ENCODE results near the gene MAP3K5. TPM values are rescaled to one million over a fixed set of nuclear protein-coding genes. Genes with fewer than 3 reads are reported as not detected.

MAP3K5 gene
- total and polyA plus RNA-seq, 2 of the 8 experiments (the other 6 are each of a cell fraction or from before 2014, with no cell fraction given) = 0.63 to 2.6 TPM

DNA sequence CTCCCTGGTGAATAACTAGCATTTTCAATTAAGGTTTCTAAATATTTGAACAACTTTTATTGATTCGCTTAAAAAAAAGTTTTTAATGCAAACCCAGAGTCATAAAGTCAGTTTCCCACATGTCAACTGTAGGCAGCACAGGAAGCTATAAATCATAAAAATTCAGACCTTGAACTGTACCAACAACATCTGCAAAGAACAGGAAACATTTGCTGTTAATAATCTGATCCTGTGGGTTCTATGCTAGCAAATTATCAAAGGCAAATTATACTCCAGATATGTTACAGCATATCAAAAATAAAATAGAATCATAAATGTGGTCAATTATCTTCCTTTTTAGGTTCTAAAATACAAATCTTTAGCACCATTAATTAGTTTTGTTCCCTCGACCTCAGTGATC, 225.4 kb downstream of the MAP3K5 start:
- H2BK20ac ChIP-seq (ENCODE audit: low read length) = no peak overlapping the region
- H3K23me2 ChIP-seq (ENCODE audit: low read depth, low read length) = no peaks in the 10 kb centered on the region
- no peak overlapping the region for H3K4me2 ChIP-seq (ENCODE audit: insufficient read depth in 1 of 2, low read depth in 2 of 2, low read length in 2 of 2)
- no peaks in the 10 kb centered on the region for H3K27me3 ChIP-seq (replicated peaks in 1 of 4; ENCODE audit: control insufficient read depth in 3 of 4, extremely low read depth in 1 of 4, insufficient read depth in 3 of 4, low read length in 3 of 4)
- H3K4me3 ChIP-seq (ENCODE audit: extremely low read depth in 1 of 4, insufficient read depth in 2 of 4, low read depth in 3 of 4, low read length in 4 of 4) = no peak overlapping the region
- H2BK5ac ChIP-seq (ENCODE audit: low read depth, low read length) = no peak overlapping the region
- H3K79me1 ChIP-seq (ENCODE audit: low read depth, low read length) = no peaks in the 10 kb centered on the region
- no peaks in the 10 kb centered on the region for H3K4me1 ChIP-seq (replicated peaks in 1 of 4; ENCODE audit: control insufficient read depth in 3 of 4, insufficient read depth in 4 of 4, low read length in 3 of 4)
- H4K20me1 ChIP-seq (replicated peaks in 1 of 2; ENCODE audit: control insufficient read depth in 1 of 2, insufficient read depth in 2 of 2, low read length in 2 of 2) = no peaks in the 10 kb centered on the region
- H2BK12ac ChIP-seq (ENCODE audit: low read depth, low read length) = no peak overlapping the region
- H3K14ac ChIP-seq (ENCODE audit: insufficient read length) = no peak overlapping the region
- H4K5ac ChIP-seq (ENCODE audit: insufficient read length, low read depth, low read length) = no peak overlapping the region
- 91% methylated on average over 2 of the region's 2 CpGs; no CpG with 5 or more reads in 1 of the 2 experiments for WGBS, 2 experiments (ENCODE audit: extremely low coverage in 1 of 2, insufficient coverage in 1 of 2, insufficient read length in 1 of 2, insufficient replicate concordance in 2 of 2, low coverage in 1 of 2, low lambda C conversion rate in 2 of 2, missing lambda C conversion rate in 1 of 2)
- CTCF ChIA-PET (ENCODE audit: partially characterized antibody) = interaction anchor here (1.1 to 2.4 kb wide), 4 partner anchors 15 to 250 kb away, joined by 3 to 7 read pairs (median 4); no protein-coding TSS in a partner anchor
- FAIRE-seq = no peak
- peaks cover 0 to 3% (median 0%) of the 10 kb centered on the region in 4 experiments; a peak in 1 of 8 replicates for H3K36me3 ChIP-seq (ENCODE audit: control insufficient read depth in 2 of 4, insufficient read depth in 4 of 4, low read length in 3 of 4)
- no peaks in the 10 kb centered on the region for H3K9me3 ChIP-seq (ENCODE audit: insufficient read depth in 2 of 2, low read depth in 1 of 2, low read length in 1 of 2)
- no peak overlapping the region for H3K4ac ChIP-seq (replicated peaks; ENCODE audit: insufficient read length, low read depth, low read length)
- H3K9ac ChIP-seq (replicated peaks in 1 of 4; ENCODE audit: extremely low read depth in 1 of 4, low read depth in 3 of 4, low read length in 3 of 4) = no peak overlapping the region
- H3K79me2 ChIP-seq (ENCODE audit: control insufficient read depth in 1 of 2, insufficient read depth in 2 of 2, low read length in 2 of 2) = no peaks in the 10 kb centered on the region
- no peak overlapping the region for H2BK15ac ChIP-seq (ENCODE audit: low read length)
- H3K27ac ChIP-seq (ENCODE audit: low read depth, low read length) = no peak overlapping the region
- no peak overlapping the region for H3K56ac ChIP-seq (replicated peaks; ENCODE audit: insufficient read length, low read depth, low read length)
- no peak overlapping the region for H3K18ac ChIP-seq (ENCODE audit: extremely low read depth, low read length)
- DNase-seq (ENCODE audit: low read depth in 1 of 2, low spot score in 2 of 2) = no peak
- no peak overlapping the region for H2BK120ac ChIP-seq (replicated peaks; ENCODE audit: low read depth, low read length)
- H2AFZ ChIP-seq (ENCODE audit: low read length) = no peak overlapping the region
- no peak overlapping the region for H4K8ac ChIP-seq (ENCODE audit: extremely low read depth, insufficient read depth, low read length)
- POLR2A ChIA-PET (ENCODE audit: partially characterized antibody) = no interaction called here
- no peak overlapping the region for H2AK5ac ChIP-seq (ENCODE audit: low read depth, low read length)
- no peak overlapping the region for H4K91ac ChIP-seq (replicated peaks; ENCODE audit: insufficient read length, low read length)
- H3K23ac ChIP-seq (ENCODE audit: insufficient read length) = no peak overlapping the region
- TF ChIP-seq EZH2 (IDR thresholded peaks at IDR 0.05; ENCODE audit: low read depth, low read length, severe bottlenecking) (no peak), GABPA (IDR thresholded peaks at IDR 0.05; ENCODE audit: borderline replicate concordance, insufficient read depth, low read length) (no peak), KDM4A (IDR thresholded peaks at IDR 0.05; ENCODE audit: low read depth, low read length, severe bottlenecking) (no peak), HDAC6 (IDR thresholded peaks at IDR 0.05; ENCODE audit: low read depth, low read length) (no peak), KDM5A (IDR thresholded peaks at IDR 0.05; ENCODE audit: low read length) (no peak), CBX8 (IDR thresholded peaks at IDR 0.05; ENCODE audit: borderline replicate concordance, low read depth, low read length) (no peak), FOSL1 (IDR thresholded peaks at IDR 0.05; ENCODE audit: insufficient read depth, low read depth, low read length) (no peak), SP1 (IDR thresholded peaks at IDR 0.05; ENCODE audit: low read depth, low read length) (no peak), CREB1 (IDR thresholded peaks at IDR 0.05) (no peak), SIRT6 (IDR thresholded peaks at IDR 0.05; ENCODE audit: low read length) (no peak)
- TF ChIP-seq, protein P1, sequence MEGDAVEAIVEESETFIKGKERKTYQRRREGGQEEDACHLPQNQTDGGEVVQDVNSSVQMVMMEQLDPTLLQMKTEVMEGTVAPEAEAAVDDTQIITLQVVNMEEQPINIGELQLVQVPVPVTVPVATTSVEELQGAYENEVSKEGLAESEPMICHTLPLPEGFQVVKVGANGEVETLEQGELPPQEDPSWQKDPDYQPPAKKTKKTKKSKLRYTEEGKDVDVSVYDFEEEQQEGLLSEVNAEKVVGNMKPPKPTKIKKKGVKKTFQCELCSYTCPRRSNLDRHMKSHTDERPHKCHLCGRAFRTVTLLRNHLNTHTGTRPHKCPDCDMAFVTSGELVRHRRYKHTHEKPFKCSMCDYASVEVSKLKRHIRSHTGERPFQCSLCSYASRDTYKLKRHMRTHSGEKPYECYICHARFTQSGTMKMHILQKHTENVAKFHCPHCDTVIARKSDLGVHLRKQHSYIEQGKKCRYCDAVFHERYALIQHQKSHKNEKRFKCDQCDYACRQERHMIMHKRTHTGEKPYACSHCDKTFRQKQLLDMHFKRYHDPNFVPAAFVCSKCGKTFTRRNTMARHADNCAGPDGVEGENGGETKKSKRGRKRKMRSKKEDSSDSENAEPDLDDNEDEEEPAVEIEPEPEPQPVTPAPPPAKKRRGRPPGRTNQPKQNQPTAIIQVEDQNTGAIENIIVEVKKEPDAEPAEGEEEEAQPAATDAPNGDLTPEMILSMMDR (IDR thresholded peaks at IDR 0.05; ENCODE audit: control extremely low read depth in 1 of 3, insufficient read depth in 1 of 3, low read depth in 1 of 3, low read length in 3 of 3) = no peak
- TF ChIP-seq, protein P2, sequence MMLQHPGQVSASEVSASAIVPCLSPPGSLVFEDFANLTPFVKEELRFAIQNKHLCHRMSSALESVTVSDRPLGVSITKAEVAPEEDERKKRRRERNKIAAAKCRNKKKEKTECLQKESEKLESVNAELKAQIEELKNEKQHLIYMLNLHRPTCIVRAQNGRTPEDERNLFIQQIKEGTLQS (IDR thresholded peaks at IDR 0.05; ENCODE audit: insufficient read depth, low read depth, low read length) = no peak

Data from H1 (cell line).